Measurements from ENCODE around the gene CNPY1. TPM values are rescaled to one million over a fixed set of nuclear protein-coding genes. Genes with fewer than 3 reads are reported as not detected.

Gene CNPY1
- total and polyA plus RNA-seq, 4 donors, result not detected

DNA sequence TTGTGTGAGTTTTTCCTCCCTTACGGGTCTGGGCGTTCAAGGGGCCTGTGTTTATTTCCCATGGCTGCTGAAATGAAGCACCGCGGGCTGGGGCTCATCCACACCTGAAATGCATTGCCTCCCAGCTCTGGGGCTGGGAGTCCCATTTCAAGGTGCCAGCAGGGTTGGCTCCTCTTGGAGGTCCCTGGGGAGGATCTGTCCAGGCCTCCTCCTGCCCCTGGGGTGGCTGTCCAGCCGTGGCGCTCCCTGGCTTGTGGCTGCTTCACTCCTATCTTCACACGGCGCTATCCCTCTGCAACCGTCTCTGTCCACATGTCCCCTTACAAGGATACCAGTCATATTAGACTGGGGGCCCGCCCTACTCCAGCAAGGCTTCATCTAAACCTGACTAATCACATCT, 41.1 kb upstream of the CNPY1 start (continued):
- TF ChIP-seq, protein P1, sequence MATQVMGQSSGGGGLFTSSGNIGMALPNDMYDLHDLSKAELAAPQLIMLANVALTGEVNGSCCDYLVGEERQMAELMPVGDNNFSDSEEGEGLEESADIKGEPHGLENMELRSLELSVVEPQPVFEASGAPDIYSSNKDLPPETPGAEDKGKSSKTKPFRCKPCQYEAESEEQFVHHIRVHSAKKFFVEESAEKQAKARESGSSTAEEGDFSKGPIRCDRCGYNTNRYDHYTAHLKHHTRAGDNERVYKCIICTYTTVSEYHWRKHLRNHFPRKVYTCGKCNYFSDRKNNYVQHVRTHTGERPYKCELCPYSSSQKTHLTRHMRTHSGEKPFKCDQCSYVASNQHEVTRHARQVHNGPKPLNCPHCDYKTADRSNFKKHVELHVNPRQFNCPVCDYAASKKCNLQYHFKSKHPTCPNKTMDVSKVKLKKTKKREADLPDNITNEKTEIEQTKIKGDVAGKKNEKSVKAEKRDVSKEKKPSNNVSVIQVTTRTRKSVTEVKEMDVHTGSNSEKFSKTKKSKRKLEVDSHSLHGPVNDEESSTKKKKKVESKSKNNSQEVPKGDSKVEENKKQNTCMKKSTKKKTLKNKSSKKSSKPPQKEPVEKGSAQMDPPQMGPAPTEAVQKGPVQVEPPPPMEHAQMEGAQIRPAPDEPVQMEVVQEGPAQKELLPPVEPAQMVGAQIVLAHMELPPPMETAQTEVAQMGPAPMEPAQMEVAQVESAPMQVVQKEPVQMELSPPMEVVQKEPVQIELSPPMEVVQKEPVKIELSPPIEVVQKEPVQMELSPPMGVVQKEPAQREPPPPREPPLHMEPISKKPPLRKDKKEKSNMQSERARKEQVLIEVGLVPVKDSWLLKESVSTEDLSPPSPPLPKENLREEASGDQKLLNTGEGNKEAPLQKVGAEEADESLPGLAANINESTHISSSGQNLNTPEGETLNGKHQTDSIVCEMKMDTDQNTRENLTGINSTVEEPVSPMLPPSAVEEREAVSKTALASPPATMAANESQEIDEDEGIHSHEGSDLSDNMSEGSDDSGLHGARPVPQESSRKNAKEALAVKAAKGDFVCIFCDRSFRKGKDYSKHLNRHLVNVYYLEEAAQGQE (IDR thresholded peaks at IDR 0.05), result no peak
- TF ChIP-seq, protein P2, sequence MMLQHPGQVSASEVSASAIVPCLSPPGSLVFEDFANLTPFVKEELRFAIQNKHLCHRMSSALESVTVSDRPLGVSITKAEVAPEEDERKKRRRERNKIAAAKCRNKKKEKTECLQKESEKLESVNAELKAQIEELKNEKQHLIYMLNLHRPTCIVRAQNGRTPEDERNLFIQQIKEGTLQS (IDR thresholded peaks at IDR 0.05), result no peak

DNA sequence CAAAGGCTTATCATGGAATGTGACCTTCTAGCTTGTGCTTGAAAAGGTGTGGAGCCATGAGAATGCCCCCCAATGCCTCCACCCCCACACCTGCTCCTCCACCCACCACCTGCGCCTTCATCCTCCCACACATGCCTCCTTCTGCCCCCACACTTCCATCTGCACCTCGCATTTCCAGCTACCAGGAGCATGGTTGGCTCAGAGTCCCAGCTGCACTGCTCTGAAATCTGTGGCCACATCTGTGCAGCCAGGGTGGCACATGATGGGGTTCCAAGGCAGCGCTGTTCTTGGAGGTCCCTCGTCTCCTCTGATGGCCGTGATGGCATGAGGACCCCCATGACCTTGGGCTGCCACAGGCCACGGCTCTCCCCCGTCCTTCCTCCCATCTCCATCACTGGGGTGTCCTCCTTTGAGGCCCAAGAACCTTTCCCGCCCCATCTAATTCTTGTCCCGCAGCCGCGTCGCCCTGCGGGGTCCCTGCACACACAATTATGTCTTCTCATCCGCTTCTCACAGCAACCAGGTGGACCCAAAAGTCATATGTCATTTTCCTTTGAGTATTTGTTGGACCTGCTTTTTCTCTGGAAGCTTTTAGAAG, 40.6 kb upstream of the CNPY1 start:
- WGBS, result 96% methylated on average over 14 of the region's 14 CpGs
- no peaks in the 10 kb centered on the region for H3K27me3 ChIP-seq (ENCODE audit: control insufficient read depth in 4 of 4, insufficient read depth in 4 of 4, low read length in 3 of 4)
- H3K36me3 ChIP-seq (ENCODE audit: control insufficient read depth in 4 of 4, insufficient read depth in 3 of 4, low read depth in 1 of 4, low read length in 3 of 4), result no peaks in the 10 kb centered on the region
- TF ChIP-seq NR2F2 (IDR thresholded peaks at IDR 0.05), result no peak
- TF ChIP-seq, protein P3, sequence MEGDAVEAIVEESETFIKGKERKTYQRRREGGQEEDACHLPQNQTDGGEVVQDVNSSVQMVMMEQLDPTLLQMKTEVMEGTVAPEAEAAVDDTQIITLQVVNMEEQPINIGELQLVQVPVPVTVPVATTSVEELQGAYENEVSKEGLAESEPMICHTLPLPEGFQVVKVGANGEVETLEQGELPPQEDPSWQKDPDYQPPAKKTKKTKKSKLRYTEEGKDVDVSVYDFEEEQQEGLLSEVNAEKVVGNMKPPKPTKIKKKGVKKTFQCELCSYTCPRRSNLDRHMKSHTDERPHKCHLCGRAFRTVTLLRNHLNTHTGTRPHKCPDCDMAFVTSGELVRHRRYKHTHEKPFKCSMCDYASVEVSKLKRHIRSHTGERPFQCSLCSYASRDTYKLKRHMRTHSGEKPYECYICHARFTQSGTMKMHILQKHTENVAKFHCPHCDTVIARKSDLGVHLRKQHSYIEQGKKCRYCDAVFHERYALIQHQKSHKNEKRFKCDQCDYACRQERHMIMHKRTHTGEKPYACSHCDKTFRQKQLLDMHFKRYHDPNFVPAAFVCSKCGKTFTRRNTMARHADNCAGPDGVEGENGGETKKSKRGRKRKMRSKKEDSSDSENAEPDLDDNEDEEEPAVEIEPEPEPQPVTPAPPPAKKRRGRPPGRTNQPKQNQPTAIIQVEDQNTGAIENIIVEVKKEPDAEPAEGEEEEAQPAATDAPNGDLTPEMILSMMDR (IDR thresholded peaks at IDR 0.05; ENCODE audit: low read depth, low read length, missing input control), result no peak
- no peak for TF ChIP-seq TAF1 (conservative IDR thresholded peaks at IDR 0.05)
- TF ChIP-seq, protein P1 (IDR thresholded peaks at IDR 0.05), result no peak
- no peak for TF ChIP-seq SP1 (IDR thresholded peaks at IDR 0.05)
- no peak for TF ChIP-seq HNF4A (conservative IDR thresholded peaks at IDR 0.05)
- TF ChIP-seq EGR1 (IDR thresholded peaks at IDR 0.05; ENCODE audit: low read depth in 2 of 2), result no peak
- no peak for TF ChIP-seq RAD21 (IDR thresholded peaks at IDR 0.05)
- no peak for TF ChIP-seq GABPA (IDR thresholded peaks at IDR 0.05 in 1 of 2, conservative IDR thresholded peaks at IDR 0.05 in 1 of 2)
- TF ChIP-seq, protein P4, sequence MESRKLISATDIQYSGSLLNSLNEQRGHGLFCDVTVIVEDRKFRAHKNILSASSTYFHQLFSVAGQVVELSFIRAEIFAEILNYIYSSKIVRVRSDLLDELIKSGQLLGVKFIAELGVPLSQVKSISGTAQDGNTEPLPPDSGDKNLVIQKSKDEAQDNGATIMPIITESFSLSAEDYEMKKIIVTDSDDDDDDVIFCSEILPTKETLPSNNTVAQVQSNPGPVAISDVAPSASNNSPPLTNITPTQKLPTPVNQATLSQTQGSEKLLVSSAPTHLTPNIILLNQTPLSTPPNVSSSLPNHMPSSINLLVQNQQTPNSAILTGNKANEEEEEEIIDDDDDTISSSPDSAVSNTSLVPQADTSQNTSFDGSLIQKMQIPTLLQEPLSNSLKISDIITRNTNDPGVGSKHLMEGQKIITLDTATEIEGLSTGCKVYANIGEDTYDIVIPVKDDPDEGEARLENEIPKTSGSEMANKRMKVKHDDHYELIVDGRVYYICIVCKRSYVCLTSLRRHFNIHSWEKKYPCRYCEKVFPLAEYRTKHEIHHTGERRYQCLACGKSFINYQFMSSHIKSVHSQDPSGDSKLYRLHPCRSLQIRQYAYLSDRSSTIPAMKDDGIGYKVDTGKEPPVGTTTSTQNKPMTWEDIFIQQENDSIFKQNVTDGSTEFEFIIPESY (IDR thresholded peaks at IDR 0.05), result no peak
- TF ChIP-seq, protein P5, sequence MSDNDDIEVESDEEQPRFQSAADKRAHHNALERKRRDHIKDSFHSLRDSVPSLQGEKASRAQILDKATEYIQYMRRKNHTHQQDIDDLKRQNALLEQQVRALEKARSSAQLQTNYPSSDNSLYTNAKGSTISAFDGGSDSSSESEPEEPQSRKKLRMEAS (IDR thresholded peaks at IDR 0.05), result no peak
- no peak for TF ChIP-seq RXRA (IDR thresholded peaks at IDR 0.05)
- TF ChIP-seq HNF4G (IDR thresholded peaks at IDR 0.05), result no peak
- TF ChIP-seq, protein P2 (IDR thresholded peaks at IDR 0.05), result no peak
- no peak for TF ChIP-seq FOXA1 (IDR thresholded peaks at IDR 0.05)
- TF ChIP-seq JUND (IDR thresholded peaks at IDR 0.05), result no peak
- no peak for DNase-seq (ENCODE audit: low spot score)
- H3K4me3 ChIP-seq (ENCODE audit: low read depth in 1 of 3, low read length in 3 of 3), result no peak overlapping the region
- no peak overlapping the region for H3K27ac ChIP-seq (ENCODE audit: low read depth in 1 of 2, low read length in 2 of 2)
- peaks cover 0 to 2% (median 0%) of the 10 kb centered on the region in 4 donors for H3K4me1 ChIP-seq (ENCODE audit: control insufficient read depth in 4 of 4, insufficient read depth in 4 of 4, low read length in 3 of 4)
- no peaks in the 10 kb centered on the region for H3K9me3 ChIP-seq (ENCODE audit: control insufficient read depth in 4 of 4, low read length in 3 of 4)
- H3K9ac ChIP-seq (ENCODE audit: low read depth in 1 of 2, low read length in 2 of 2), result no peak overlapping the region
